GM18498 (cell line): ENCODE measurements around the gene MAB21L4.

Experiments used
- ATAC-seq: cut with Tn5 transposase; IDR thresholded peaks from one replicate; pipeline ENCODE4 v1.9.1; 2021; ENCODE audit warnings: mild to moderate bottlenecking, moderate library complexity; ENCODE audit not compliant: unreplicated experiment

The MAB21L4 gene

GRCh38 chr2:240913810-240914644, 18.1 kb upstream of the MAB21L4 start:
- ATAC-seq = no peak

- ATAC-seq = no peak
These were observed 17.2 kb upstream of the MAB21L4 start for GRCh38 chr2:240912878-240913809.

- ATAC-seq = no peak
These were observed 15.8 kb upstream of the MAB21L4 start for GRCh38 chr2:240911641-240912265.

- no peak for ATAC-seq
These were observed 13.4 kb upstream of the MAB21L4 start for GRCh38 chr2:240909216-240909974.

GRCh38 chr2:240906911-240907590, 11.1 kb upstream of the MAB21L4 start:
- ATAC-seq = no peak

- ATAC-seq = no peak
These were observed 10.4 kb upstream of the MAB21L4 start, which contains the start of gene CROCC2 for GRCh38 chr2:240906141-240906910. TSS of gene CROCC2 (plus strand) at chr2:240906336. CDS start at chr2:240906514, 178 bp downstream.

- ATAC-seq = no peak
These were observed 9.3 kb upstream of the MAB21L4 start for GRCh38 chr2:240905176-240905781.

GRCh38 chr2:240904216-240905175, 8.5 kb upstream of the MAB21L4 start:
- no peak for ATAC-seq

GRCh38 chr2:240903191-240904060, 7.5 kb upstream of the MAB21L4 start:
- ATAC-seq = no peak

GRCh38 chr2:240902615-240903041, 6.7 kb upstream of the MAB21L4 start:
- no peak for ATAC-seq

GRCh38 chr2:240901986-240902614, 6.1 kb upstream of the MAB21L4 start:
- ATAC-seq = no peak

GRCh38 chr2:240900141-240900860, 4.3 kb upstream of the MAB21L4 start:
- no peak for ATAC-seq

- ATAC-seq = no peak
These were observed 3.5 kb upstream of the MAB21L4 start for GRCh38 chr2:240899468-240899865.

- ATAC-seq = no peak
These were observed 2.9 kb upstream of the MAB21L4 start for GRCh38 chr2:240898731-240899467.
